HEK293 (cell line): ENCODE results near the gene B9D1.

Source experiments
- CTCF ChIA-PET: fragments of 350-600 bp; formaldehyde crosslinking; extraction: SDS; loops from one replicate; lab custom pipeline; 2021; ENCODE audit warnings: antibody characterized with exemption; lab: Yijun Ruan, JAX
- POLR2A ChIA-PET: fragments of 300-600 bp; formaldehyde crosslinking; extraction: SDS; loops from one replicate; lab custom pipeline; 2020; ENCODE audit warnings: antibody characterized with exemption, inconsistent platforms; lab: Yijun Ruan, JAX
- H3K27ac ChIP-seq: fragments of 200-500 bp; sonication (Bioruptor generic); 2 replicates; pipeline ENCODE4 v1.5.1; 2014; ENCODE audit warnings: low read depth, low read length, control low read depth, inconsistent platforms; ENCODE audit errors: extremely low read depth
- H3K36me3 ChIP-seq, 2 experiments: fragments of 200-500 bp in 1 of 2; sonication (Bioruptor generic) in 1 of 2; 1 replicate in 1 of 2; 2 replicates in 1 of 2; pipeline ENCODE4 v1.5.1; 2014 to 2017; ENCODE audit warnings: inconsistent platforms in 2 of 2, low read length in 2 of 2; ENCODE audit not compliant: control insufficient read depth in 2 of 2, insufficient read depth in 1 of 2
- H3K4me1 ChIP-seq: fragments of 200-500 bp; sonication (Bioruptor generic); 2 replicates; pipeline ENCODE4 v1.5.1; 2014; ENCODE audit warnings: mild to moderate bottlenecking, low read length, inconsistent platforms; ENCODE audit not compliant: control insufficient read depth, insufficient read depth
- H3K4me3 ChIP-seq: 2 replicates; pipeline ENCODE4 v1.5.1; 2011; ENCODE audit warnings: low read depth, mild to moderate bottlenecking, control low read depth, low read length, moderate library complexity
- H3K9me3 ChIP-seq: fragments of 200-500 bp; sonication (Bioruptor generic); 2 replicates; pipeline ENCODE4 v1.5.1; 2014; ENCODE audit warnings: low read depth, low read length, inconsistent platforms; ENCODE audit not compliant: control insufficient read depth, insufficient read depth
- BCL11A ChIP-seq: fragments of 450-650 bp; formaldehyde crosslinking; IDR thresholded peaks from 2 replicates; pipeline ENCODE4 v1.5.1; 2016; ENCODE audit warnings: low read depth, missing biosample characterization, missing genetic modification characterization
- GLI4 ChIP-seq: fragments of 450-650 bp; formaldehyde crosslinking; IDR thresholded peaks from 2 replicates; pipeline ENCODE4 v1.5.1; 2016; ENCODE audit warnings: missing biosample characterization, missing genetic modification characterization
- GLIS2 ChIP-seq: fragments of 450-650 bp; formaldehyde crosslinking; IDR thresholded peaks from 2 replicates; pipeline ENCODE4 v1.5.1; 2016; ENCODE audit warnings: missing biosample characterization, missing genetic modification characterization
- KLF9 ChIP-seq: fragments of 450-650 bp; formaldehyde crosslinking; IDR thresholded peaks from 2 replicates; pipeline ENCODE4 v1.5.1; 2016; ENCODE audit warnings: missing biosample characterization, missing genetic modification characterization, low read depth
- PRDM2 ChIP-seq: fragments of 450-650 bp; formaldehyde crosslinking; IDR thresholded peaks from 2 replicates; pipeline ENCODE4 v1.5.1; 2016; ENCODE audit warnings: missing biosample characterization, missing genetic modification characterization, borderline replicate concordance
- SP2 ChIP-seq: fragments of 450-650 bp; formaldehyde crosslinking; IDR thresholded peaks from 2 replicates; pipeline ENCODE4 v1.5.1; 2016; ENCODE audit warnings: missing biosample characterization, missing genetic modification characterization
- SP3 ChIP-seq: fragments of 450-650 bp; formaldehyde crosslinking; IDR thresholded peaks from 2 replicates; pipeline ENCODE4 v1.5.1; 2016; ENCODE audit warnings: missing biosample characterization, missing genetic modification characterization
- ZBTB17 ChIP-seq: fragments of 450-650 bp; formaldehyde crosslinking; IDR thresholded peaks from 2 replicates; pipeline ENCODE4 v1.5.1; 2016; ENCODE audit warnings: missing biosample characterization, missing genetic modification characterization
- ZNF140 ChIP-seq: fragments of 450-650 bp; formaldehyde crosslinking; IDR thresholded peaks from 2 replicates; pipeline ENCODE4 v1.5.1; 2016; ENCODE audit warnings: missing biosample characterization, missing genetic modification characterization
- ZNF157 ChIP-seq: fragments of 450-650 bp; formaldehyde crosslinking; IDR thresholded peaks from 2 replicates; pipeline ENCODE4 v1.5.1; 2016; ENCODE audit warnings: missing biosample characterization, missing genetic modification characterization
- ZNF18 ChIP-seq: fragments of 450-650 bp; formaldehyde crosslinking; IDR thresholded peaks from 2 replicates; pipeline ENCODE4 v1.5.1; 2016; ENCODE audit warnings: missing biosample characterization, missing genetic modification characterization
- ZNF184 ChIP-seq: fragments of 450-650 bp; IDR thresholded peaks from 2 replicates; pipeline ENCODE4 v1.5.1; 2018; ENCODE audit warnings: missing biosample characterization, mild to moderate bottlenecking, missing genetic modification characterization
- ZNF19 ChIP-seq: fragments of 450-650 bp; formaldehyde crosslinking; IDR thresholded peaks from 2 replicates; pipeline ENCODE4; 2016; ENCODE audit warnings: missing biosample characterization, missing genetic modification characterization, low read depth
- ZNF2 ChIP-seq: fragments of 450-650 bp; formaldehyde crosslinking; IDR thresholded peaks from 2 replicates; pipeline ENCODE4 v1.5.1; 2016; ENCODE audit warnings: missing biosample characterization, missing genetic modification characterization
- ZNF221 ChIP-seq: fragments of 450-650 bp; formaldehyde crosslinking; IDR thresholded peaks from 2 replicates; pipeline ENCODE4 v1.5.1; 2017; ENCODE audit warnings: missing biosample characterization, missing genetic modification characterization, borderline replicate concordance
- ZNF223 ChIP-seq: fragments of 450-650 bp; formaldehyde crosslinking; IDR thresholded peaks from 2 replicates; pipeline ENCODE4 v1.5.1; 2016; ENCODE audit warnings: missing biosample characterization, missing genetic modification characterization
- ZNF544 ChIP-seq: fragments of 450-650 bp; formaldehyde crosslinking; IDR thresholded peaks from 2 replicates; pipeline ENCODE4 v1.5.0; 2017; ENCODE audit warnings: missing biosample characterization, missing genetic modification characterization
- ZNF623 ChIP-seq: fragments of 450-650 bp; formaldehyde crosslinking; IDR thresholded peaks from 2 replicates; pipeline ENCODE4 v1.5.1; 2016; ENCODE audit warnings: missing biosample characterization, missing genetic modification characterization
- ZNF639 ChIP-seq: fragments of 450-650 bp; formaldehyde crosslinking; IDR thresholded peaks from 2 replicates; pipeline ENCODE4 v1.5.1; 2016; ENCODE audit warnings: missing biosample characterization, missing genetic modification characterization
- ZNF707 ChIP-seq: fragments of 450-650 bp; formaldehyde crosslinking; IDR thresholded peaks from 2 replicates; pipeline ENCODE4 v1.5.1; 2016; ENCODE audit warnings: missing biosample characterization, missing genetic modification characterization
- ZNF792 ChIP-seq: fragments of 450-650 bp; formaldehyde crosslinking; IDR thresholded peaks from 2 replicates; pipeline ENCODE4 v1.5.1; 2016; ENCODE audit warnings: missing biosample characterization, missing genetic modification characterization
- TF ChIP-seq, protein P1 (sequence below): fragments of 450-650 bp; formaldehyde crosslinking; IDR thresholded peaks from 2 replicates; pipeline ENCODE4 v1.5.1; 2016; ENCODE audit warnings: missing biosample characterization, missing genetic modification characterization
- TF ChIP-seq, protein P2 (sequence below): sonication (generic); formaldehyde crosslinking; IDR thresholded peaks from 2 replicates; pipeline ENCODE4 v1.8.1; 2022; ENCODE audit warnings: mild to moderate bottlenecking, moderate library complexity, missing genetic modification reagents

The B9D1 gene

GRCh38 chr17:19372866-19373504 lies 10.5 kb upstream of the B9D1 start (continued):
- TF ChIP-seq, protein P1, sequence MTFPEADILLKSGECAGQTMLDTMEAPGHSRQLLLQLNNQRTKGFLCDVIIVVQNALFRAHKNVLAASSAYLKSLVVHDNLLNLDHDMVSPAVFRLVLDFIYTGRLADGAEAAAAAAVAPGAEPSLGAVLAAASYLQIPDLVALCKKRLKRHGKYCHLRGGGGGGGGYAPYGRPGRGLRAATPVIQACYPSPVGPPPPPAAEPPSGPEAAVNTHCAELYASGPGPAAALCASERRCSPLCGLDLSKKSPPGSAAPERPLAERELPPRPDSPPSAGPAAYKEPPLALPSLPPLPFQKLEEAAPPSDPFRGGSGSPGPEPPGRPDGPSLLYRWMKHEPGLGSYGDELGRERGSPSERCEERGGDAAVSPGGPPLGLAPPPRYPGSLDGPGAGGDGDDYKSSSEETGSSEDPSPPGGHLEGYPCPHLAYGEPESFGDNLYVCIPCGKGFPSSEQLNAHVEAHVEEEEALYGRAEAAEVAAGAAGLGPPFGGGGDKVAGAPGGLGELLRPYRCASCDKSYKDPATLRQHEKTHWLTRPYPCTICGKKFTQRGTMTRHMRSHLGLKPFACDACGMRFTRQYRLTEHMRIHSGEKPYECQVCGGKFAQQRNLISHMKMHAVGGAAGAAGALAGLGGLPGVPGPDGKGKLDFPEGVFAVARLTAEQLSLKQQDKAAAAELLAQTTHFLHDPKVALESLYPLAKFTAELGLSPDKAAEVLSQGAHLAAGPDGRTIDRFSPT (tag by site-specific recombination), result no peak
- TF ChIP-seq ZNF2 (no peak), GLIS2 (no peak), ZNF140 (tag by site-specific recombination) (no peak), ZBTB17 (tag by site-specific recombination) (no peak)
- TF ChIP-seq, protein P2, sequence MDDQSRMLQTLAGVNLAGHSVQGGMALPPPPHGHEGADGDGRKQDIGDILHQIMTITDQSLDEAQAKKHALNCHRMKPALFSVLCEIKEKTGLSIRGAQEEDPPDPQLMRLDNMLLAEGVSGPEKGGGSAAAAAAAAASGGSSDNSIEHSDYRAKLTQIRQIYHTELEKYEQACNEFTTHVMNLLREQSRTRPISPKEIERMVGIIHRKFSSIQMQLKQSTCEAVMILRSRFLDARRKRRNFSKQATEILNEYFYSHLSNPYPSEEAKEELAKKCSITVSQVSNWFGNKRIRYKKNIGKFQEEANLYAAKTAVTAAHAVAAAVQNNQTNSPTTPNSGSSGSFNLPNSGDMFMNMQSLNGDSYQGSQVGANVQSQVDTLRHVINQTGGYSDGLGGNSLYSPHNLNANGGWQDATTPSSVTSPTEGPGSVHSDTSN (CRISPR knock-in tag), result no peak

DNA sequence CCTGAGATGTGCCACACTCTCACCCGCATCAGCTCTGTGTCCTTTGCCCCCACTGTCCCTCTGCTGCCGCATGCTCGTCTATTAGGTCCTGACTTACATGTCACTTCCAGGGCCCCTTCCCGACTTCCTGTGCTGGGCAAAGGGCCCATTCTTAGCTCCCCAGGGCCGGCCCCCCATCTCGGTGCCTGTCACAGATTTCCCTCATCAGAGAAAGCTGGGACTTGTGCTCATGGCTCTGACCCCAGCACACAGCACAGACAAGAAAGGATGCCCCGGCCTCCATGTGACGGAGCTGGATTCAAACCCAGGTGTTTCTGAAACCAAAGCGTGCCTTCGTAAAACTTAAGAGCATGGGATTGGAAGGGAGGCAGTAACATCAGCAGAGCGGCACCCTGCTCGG lies 9.9 kb upstream of the B9D1 start:
- TF ChIP-seq SP2 (tag by site-specific recombination) (no peak), SP3 (tag by site-specific recombination) (no peak), ZNF639 (tag by site-specific recombination) (no peak), ZNF221 (no peak), ZNF544 (tag by site-specific recombination) (no peak), ZNF707 (tag by site-specific recombination) (no peak), ZNF623 (tag by site-specific recombination) (no peak)
- H3K4me3 ChIP-seq, result no peak overlapping the region
- POLR2A ChIA-PET, result no interaction called here
- CTCF ChIA-PET, result interaction anchor here (1.1 to 1.4 kb wide), 2 partner anchors 10 to 50 kb away, joined by 3 to 6 read pairs; partner anchors contain the start of gene B9D1
- H3K27ac ChIP-seq, result no peak overlapping the region
- H3K9me3 ChIP-seq, result no peaks in the 10 kb centered on the region
- H3K36me3 ChIP-seq, result no peaks in the 10 kb centered on the region; a peak in 1 of 3 replicates
- H3K4me1 ChIP-seq, result peaks cover 2% of the 10 kb centered on the region; the same call in 1 of the 2 replicates

- Histone ChIP-seq H3K27ac (no peak overlapping the region), H3K4me3 (no peak overlapping the region), H3K9me3 (no peaks in the 10 kb centered on the region), H3K4me1 (peaks cover 1% of the 10 kb centered on the region; the same call in 1 of the 2 replicates), H3K36me3 (no peaks in the 10 kb centered on the region; a peak in 1 of 3 replicates)
- CTCF ChIA-PET, result interaction anchor here (1.1 kb wide), 1 partner anchor 9 kb away, joined by 6 read pairs; the partner anchor contains the start of gene B9D1
- POLR2A ChIA-PET, result no interaction called here
- TF ChIP-seq GLI4 (tag by site-specific recombination), result no peak
- no peak for TF ChIP-seq ZNF19 (tag by site-specific recombination)
- no peak for TF ChIP-seq PRDM2
- TF ChIP-seq KLF9 (tag by site-specific recombination), result no peak
- no peak for TF ChIP-seq ZNF792
- no peak for TF ChIP-seq ZNF184 (tag by site-specific recombination)
- TF ChIP-seq ZNF18, result no peak
- TF ChIP-seq ZNF223 (tag by site-specific recombination), result no peak
- no peak for TF ChIP-seq BCL11A (tag by site-specific recombination)
- TF ChIP-seq ZNF157 (tag by site-specific recombination), result no peak
These were observed 9.5 kb upstream of the B9D1 start for GRCh38 chr17:19372011-19372370.
